Tibial nerve (tissue), 4 donors: ENCODE measurements around the gene CDH24. TPM values are rescaled to one million over a fixed set of nuclear protein-coding genes. Genes with fewer than 3 reads are reported as not detected.

Source experiments
- DNase-seq, 2 donors: peaks; one replicate each; pipeline ENCODE4 v3.0.0-alpha.2; 2019; ENCODE audit warnings: low spot score in 2 of 2
- H3K27ac ChIP-seq, 4 donors: fragments of 200-600 bp; sonication (generic) in 3 of 4; one replicate each; pipeline ENCODE4 v1.5.1; 2017 to 2019; ENCODE audit warnings: mild to moderate bottlenecking in 1 of 4
- H3K27me3 ChIP-seq, 2 donors: fragments of 200-600 bp; sonication (generic) in 1 of 2; one replicate each; pipeline versions ENCODE4 v1.5.1 to v1.6.0; 2017 to 2019
- H3K36me3 ChIP-seq, 3 donors: fragments of 200-600 bp; sonication (generic); one replicate each; pipeline ENCODE4 v1.5.1; 2018 to 2019
- H3K4me1 ChIP-seq, 4 donors: fragments of 200-600 bp; sonication (generic) in 3 of 4; one replicate each; pipeline ENCODE4 v1.5.1; 2017 to 2019
- H3K4me3 ChIP-seq, 4 donors: fragments of 200-600 bp; sonication (generic) in 3 of 4; one replicate each; pipeline ENCODE4 v1.5.1; 2017 to 2019; ENCODE audit warnings: mild to moderate bottlenecking in 1 of 4, moderate library complexity in 1 of 4
- H3K9me3 ChIP-seq, 4 donors: fragments of 200-600 bp; sonication (generic) in 3 of 4; one replicate each; pipeline ENCODE4 v1.5.1; 2017 to 2019
- CTCF ChIP-seq, 5 experiments: fragments of 200-600 bp in 3 of 5; fragments of 450-650 bp in 2 of 5; sonication (generic) in 3 of 5; IDR thresholded peaks; one replicate each; pipeline ENCODE4 v1.5.1; 2016 to 2019; ENCODE audit warnings: antibody characterized with exemption in 5 of 5, mild to moderate bottlenecking in 3 of 5, moderate library complexity in 2 of 5
- EP300 ChIP-seq, 2 donors: sonication (generic); formaldehyde crosslinking; IDR thresholded peaks; one replicate each; pipeline ENCODE4 v1.6.1; 2017; ENCODE audit warnings: antibody characterized with exemption in 2 of 2, mild to moderate bottlenecking in 1 of 2
- POLR2A ChIP-seq, 2 donors: fragments of 450-650 bp; IDR thresholded peaks; one replicate each; pipeline ENCODE4 v1.6.1; 2017; ENCODE audit warnings: antibody characterized with exemption in 2 of 2, mild to moderate bottlenecking in 2 of 2, moderate library complexity in 2 of 2
- WGBS, 2 donors: methylation state at CpG; one replicate each; pipeline ENCODE4 v1.1.5; 2018; 5-methylcytosine and 5-hydroxymethylcytosine counted together
- total RNA-seq, 4 donors: library from RNA; depleted of rRNA; stranded (reverse); fragments of >200 nt; gene quantifications; one replicate each; pipeline ENCODE4 v1.1.0, GENCODE V29; 2016

CDH24 gene
- total RNA-seq, 4 donors from 2014 or later: 3.9 to 11.1 (median 6.0) TPM

GRCh38 chr14:23024612-23025075 is 32.7 kb downstream of the CDH24 start:
- 62 to 66% methylated on average over 7 of the region's 7 CpGs for WGBS, 2 donors
- Histone ChIP-seq H3K36me3 (peaks cover 0 to 70% (median 2%) of the 10 kb centered on the region in 3 donors), H3K4me1 (peaks cover 0 to 15% (median 0%) of the 10 kb centered on the region in 4 donors), H3K4me3 (no peak overlapping the region), H3K27me3 (no peaks in the 10 kb centered on the region), H3K9me3 (no peaks in the 10 kb centered on the region), H3K27ac (no peak overlapping the region)
- no peak for DNase-seq
- TF ChIP-seq EP300 (IDR thresholded peaks at IDR 0.05) (no peak), CTCF (IDR thresholded peaks at IDR 0.05) (no peak), POLR2A (IDR thresholded peaks at IDR 0.05) (no peak)

GRCh38 chr14:23023795-23024152 is 33.5 kb downstream of the CDH24 start:
- Histone ChIP-seq H3K4me1 (peaks cover 0 to 9% (median 0%) of the 10 kb centered on the region in 4 donors), H3K4me3 (no peak overlapping the region), H3K27ac (no peak overlapping the region), H3K9me3 (no peaks in the 10 kb centered on the region), H3K36me3 (peaks cover 0 to 61% (median 2%) of the 10 kb centered on the region in 3 donors), H3K27me3 (no peaks in the 10 kb centered on the region)
- TF ChIP-seq POLR2A (IDR thresholded peaks at IDR 0.05): no peak
- no peak for TF ChIP-seq EP300 (IDR thresholded peaks at IDR 0.05)
- no peak for TF ChIP-seq CTCF (IDR thresholded peaks at IDR 0.05)
- 79 to 86% methylated on average over 2 of the region's 2 CpGs for WGBS, 2 donors
- no peak for DNase-seq

GRCh38 chr14:23023022-23023794 is 34.1 kb downstream of the CDH24 start:
- H3K4me1 ChIP-seq: peaks cover 0 to 4% (median 0%) of the 10 kb centered on the region in 4 donors
- DNase-seq: no peak
- WGBS, 2 donors: 77 to 80% methylated on average over 8 of the region's 8 CpGs
- peaks cover 0 to 56% (median 2%) of the 10 kb centered on the region in 3 donors for H3K36me3 ChIP-seq
- no peak overlapping the region for H3K27ac ChIP-seq
- H3K4me3 ChIP-seq: no peak overlapping the region
- H3K9me3 ChIP-seq: no peaks in the 10 kb centered on the region
- TF ChIP-seq POLR2A (IDR thresholded peaks at IDR 0.05) (no peak), EP300 (IDR thresholded peaks at IDR 0.05) (no peak), CTCF (IDR thresholded peaks at IDR 0.05) (no peak)
- no peaks in the 10 kb centered on the region for H3K27me3 ChIP-seq

- TF ChIP-seq CTCF (IDR thresholded peaks at IDR 0.05) (no peak), POLR2A (IDR thresholded peaks at IDR 0.05) (no peak), EP300 (IDR thresholded peaks at IDR 0.05) (no peak)
- H3K4me1 ChIP-seq: peaks cover 0 to 4% (median 0%) of the 10 kb centered on the region in 4 donors
- H3K27me3 ChIP-seq: no peaks in the 10 kb centered on the region
- no peaks in the 10 kb centered on the region for H3K9me3 ChIP-seq
- H3K4me3 ChIP-seq: no peak overlapping the region
- WGBS, 2 donors: 50 to 55% methylated on average over 7 of the region's 7 CpGs
- H3K36me3 ChIP-seq: peaks cover 0 to 44% (median 2%) of the 10 kb centered on the region in 3 donors
- H3K27ac ChIP-seq: no peak overlapping the region
- no peak for DNase-seq
Measured at GRCh38 chr14:23021889-23022442, 35.4 kb downstream of the CDH24 start.

GRCh38 chr14:23021434-23021833 is 35.9 kb downstream of the CDH24 start:
- H3K36me3 ChIP-seq: peaks cover 0 to 39% (median 2%) of the 10 kb centered on the region in 3 donors
- no peaks in the 10 kb centered on the region for H3K27me3 ChIP-seq
- H3K9me3 ChIP-seq: no peaks in the 10 kb centered on the region
- H3K4me1 ChIP-seq: peaks cover 0 to 4% (median 0%) of the 10 kb centered on the region in 4 donors
- H3K27ac ChIP-seq: no peak overlapping the region
- TF ChIP-seq EP300 (IDR thresholded peaks at IDR 0.05): no peak
- TF ChIP-seq POLR2A (IDR thresholded peaks at IDR 0.05): no peak
- no peak for TF ChIP-seq CTCF (IDR thresholded peaks at IDR 0.05)
- no peak for DNase-seq
- no peak overlapping the region for H3K4me3 ChIP-seq
- WGBS, 2 donors: 65 to 66% methylated on average over 9 of the region's 9 CpGs
